Left kidney (tissue), 2 donors: ENCODE data around the gene KRT28. TPM values are rescaled to one million over a fixed set of nuclear protein-coding genes. Genes with fewer than 3 reads are reported as not detected.
A peak's percentile ranks its signal among the peaks of the same experiment; 100 is the strongest.
"Not testable (repeated sequence)": the region's sequence is repeated elsewhere in the genome, so short reads cannot be mapped to it uniquely, and the experiment has no call there.

Experiments used
- DNase-seq: peaks from one replicate; pipeline ENCODE4 v3.0.0-alpha.2; 2013
- polyA plus RNA-seq: library from polyadenylated mRNA; unstranded; fragments of 120-200 nt; gene quantifications from one replicate; pipeline ENCODE4 v1.2.1, GENCODE V29; 2013; ENCODE audit not compliant: insufficient read length

KRT28 gene
- polyA plus RNA-seq, 1 donor, result not detected

DNA sequence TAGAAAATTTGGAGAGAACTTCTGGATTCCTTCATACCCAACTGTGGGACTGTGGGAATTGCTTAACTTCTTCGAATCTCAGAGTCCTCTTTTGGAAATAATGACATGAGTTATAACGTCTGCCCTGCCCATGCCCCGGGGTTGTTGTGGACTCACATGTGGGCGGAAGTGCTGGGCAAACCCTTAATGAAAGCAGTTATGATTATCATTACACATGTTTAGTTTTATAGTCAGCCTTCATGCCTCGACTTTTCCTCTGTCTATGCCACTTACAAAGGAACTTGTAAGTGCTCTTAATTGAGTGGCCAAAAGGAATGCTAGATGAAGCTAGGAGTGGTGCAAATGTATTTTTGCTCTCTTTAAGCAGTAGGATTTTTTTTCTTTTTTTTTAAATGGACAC lies 21.3 kb downstream of the KRT28 start:
- DNase-seq, result no peak

DNA sequence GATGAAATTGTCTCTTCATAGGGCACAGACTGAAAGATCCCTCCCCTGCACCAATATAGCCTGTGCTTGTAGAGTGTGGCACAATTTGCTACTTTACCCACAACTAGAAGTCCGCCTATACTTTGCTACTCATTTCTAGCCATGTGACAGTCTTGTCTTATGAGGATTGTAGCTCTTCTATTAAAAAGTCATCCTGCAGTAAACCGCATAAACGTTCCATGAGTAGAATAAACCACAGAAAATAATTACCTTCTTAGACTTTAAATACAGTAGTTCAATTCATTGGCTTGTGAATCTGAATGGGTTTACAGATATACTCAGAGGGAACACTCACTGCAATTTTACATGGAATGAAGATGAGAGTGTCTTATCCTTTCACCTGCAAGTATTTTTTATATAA lies 21.8 kb downstream of the KRT28 start:
- no peak for DNase-seq

DNA sequence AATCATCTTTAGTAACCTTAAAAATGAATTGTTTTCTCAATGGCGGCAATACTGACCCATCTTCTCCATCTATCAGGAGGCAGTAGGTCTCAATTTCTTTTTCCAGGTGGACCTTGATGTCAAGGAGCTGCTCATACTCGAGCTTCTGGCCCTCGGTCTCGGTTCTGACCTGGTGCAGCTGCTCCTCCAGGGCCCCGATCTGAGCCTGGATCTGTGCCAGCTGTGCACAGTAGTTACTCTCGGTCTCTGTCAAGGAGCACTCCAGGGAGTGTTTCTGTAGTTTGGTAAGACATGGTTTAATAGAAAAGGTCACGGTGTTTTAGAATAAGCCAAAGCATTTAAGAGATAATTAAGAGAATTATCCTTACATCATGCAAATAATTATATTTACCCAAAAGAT lies 22.3 kb downstream of the KRT28 start:
- no peak for DNase-seq

DNA sequence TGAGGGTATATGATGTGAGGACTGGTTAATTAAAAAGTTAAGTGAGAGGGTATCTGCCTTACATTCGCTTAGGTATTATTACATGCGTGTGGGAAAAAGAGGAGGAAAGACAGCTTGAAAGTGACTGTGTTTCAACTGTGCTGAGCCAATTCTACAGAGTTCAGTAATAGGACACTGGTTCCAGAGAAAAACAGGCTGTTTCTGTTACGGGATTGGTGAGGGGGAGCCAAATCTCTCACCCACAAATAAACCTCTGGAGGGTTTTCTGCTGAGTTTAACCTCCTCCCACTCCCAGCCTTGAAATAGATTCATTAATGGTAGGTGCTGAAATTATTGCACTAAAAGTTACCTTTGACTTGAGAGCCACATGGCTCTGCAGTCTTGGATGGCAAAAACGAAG lies 23.8 kb downstream of the KRT28 start:
- DNase-seq, result peak; percentile 20

DNA sequence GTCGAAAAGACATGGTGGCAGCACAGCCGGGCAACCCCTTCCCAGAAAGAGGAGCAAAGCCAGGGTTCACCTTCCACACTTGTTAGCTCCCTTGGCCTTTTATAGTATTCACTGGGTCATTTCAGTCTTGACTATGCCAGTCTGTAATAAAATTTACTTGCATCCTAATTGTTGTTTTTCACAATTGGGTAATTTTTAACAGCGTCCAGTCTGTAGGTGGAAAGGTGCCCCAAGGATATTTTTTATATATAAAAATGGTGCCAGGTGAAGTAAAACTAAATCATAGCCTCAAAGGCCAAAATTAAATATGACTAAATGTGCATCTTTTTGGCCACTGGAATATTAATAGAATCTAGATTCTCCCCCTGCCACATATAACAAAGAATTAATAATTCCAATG lies 27.7 kb downstream of the KRT28 start, which contains the start of gene KRT26:
Gene KRT26 (minus strand): TSS at position 101 of the 400 bp plus-strand sequence. CDS start 88 bp downstream, at position 13.
- no peak for DNase-seq

DNA sequence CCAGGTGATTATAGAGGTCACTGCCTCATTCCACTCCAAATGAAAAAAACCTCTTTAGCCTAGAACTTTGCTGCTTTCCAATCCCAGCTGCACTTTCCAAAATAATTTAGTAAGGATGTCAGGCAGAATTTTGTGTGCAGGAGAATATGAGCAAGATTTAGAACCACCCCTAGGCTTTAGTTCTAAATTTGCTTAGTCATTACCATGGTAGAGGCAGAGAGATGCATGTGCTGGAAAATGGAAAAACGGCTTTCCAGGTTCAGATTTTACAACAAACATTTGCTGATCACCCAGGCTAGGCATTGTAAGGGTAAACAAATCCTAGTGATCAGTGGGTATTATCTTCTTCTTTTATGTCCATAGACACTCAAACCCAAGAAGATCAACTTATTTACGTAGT lies 34.1 kb downstream of the KRT28 start:
- DNase-seq, result no peak

DNA sequence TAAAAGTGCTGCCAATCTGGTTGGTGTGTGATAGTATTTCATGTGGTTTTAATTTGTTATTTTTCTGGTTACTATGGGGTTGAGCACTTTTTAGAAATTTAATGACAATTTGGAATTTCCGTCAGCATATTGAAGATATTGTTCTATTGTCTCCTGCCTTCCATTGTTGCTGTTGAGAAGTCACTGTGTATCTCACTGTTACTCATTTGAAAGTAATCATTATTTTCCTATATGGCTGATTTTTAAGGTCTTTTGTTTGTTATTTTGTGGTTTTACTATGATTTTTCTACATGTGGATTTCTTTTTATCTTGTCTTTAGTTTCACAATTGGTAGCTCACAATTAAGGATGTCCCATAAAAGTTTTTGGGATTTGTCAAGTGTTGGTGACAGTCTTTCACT lies 36.0 kb downstream of the KRT28 start:
- DNase-seq, result no peak

DNA sequence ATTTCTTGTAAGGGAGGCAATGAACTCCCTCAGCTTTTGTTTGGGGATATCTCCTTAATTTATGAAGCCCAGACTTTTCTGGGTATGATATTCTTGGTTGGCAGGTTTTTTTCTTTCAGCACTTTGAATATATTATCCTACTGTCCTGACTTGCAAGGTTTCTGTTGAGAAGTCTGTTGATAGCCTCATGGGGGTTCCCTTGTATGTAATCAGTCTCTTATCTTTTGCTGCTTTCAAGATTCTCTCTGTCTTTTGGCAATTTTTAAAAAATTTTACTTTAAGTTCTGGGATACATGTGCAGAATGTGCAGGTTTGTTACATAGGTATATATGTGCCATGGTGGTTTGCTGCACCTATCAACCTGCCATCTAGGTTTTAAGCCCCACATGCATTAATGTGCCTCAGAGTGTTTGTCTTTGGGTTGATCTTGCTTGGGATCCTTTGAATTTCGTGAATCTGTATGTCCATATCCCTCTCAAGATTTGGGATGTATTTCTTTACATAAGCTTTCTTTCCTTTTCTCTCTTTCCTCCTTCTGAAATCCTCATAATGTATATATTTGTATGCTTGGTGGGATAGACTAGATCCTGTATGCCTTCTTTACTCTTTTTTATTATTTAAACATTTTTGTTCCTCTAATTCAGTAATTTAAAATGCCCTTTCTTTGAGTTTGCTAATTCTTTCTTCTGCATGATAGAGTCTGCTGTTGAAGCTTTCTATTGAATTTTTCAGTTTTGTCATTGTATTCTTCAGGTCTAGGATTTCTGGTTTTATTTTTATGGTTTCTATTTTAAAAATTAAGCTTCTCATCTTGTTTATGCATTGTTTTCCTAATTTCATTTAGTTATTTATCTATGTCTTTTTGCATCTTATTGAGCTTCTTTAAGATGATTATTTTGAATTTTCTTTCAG lies 39.4 kb downstream of the KRT28 start:
- no peak for DNase-seq

DNA sequence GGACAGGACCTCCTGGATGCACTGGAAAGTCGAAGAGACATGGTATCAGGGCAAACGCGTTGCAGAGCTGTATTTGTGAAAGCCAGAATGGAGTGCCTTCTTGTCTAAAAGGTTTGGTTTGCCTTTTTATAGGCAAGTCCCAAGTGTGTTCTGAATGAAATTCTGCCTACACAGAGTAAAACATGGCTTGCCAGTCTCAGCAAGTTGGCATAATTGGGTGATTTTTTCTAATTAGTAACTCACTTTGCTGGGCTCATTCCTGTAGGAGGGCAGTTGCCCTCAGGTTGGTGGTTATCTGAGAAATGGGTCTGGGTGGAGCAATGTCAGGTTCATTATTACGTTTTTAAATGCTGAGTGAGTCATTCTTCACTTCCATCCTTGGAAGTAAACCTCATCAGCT lies 44.5 kb downstream of the KRT28 start, which contains the start of gene KRT25:
Gene KRT25 (minus strand): TSS at position 101 of the 400 bp plus-strand sequence. CDS start 60 bp downstream, at position 41.
- no peak for DNase-seq

DNA sequence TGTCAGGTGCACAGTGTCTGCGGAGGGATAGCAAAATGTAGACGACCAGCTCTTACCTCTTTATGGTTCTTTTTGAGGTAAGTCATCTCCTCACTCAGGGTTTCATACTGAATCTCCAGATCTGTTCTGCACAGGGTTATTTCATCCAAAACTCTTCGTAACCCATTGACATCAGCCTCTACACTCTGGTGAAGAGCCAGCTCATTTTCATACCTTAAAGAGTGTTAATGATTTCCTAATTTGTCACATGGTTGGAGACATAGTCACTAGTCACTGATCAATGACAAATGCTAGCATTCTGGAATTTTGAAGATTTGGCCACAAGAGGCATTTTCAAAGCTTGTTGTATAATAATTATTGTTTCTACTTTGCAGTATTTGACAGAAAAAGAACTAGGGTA lies 46.0 kb downstream of the KRT28 start:
- no peak for DNase-seq

DNA sequence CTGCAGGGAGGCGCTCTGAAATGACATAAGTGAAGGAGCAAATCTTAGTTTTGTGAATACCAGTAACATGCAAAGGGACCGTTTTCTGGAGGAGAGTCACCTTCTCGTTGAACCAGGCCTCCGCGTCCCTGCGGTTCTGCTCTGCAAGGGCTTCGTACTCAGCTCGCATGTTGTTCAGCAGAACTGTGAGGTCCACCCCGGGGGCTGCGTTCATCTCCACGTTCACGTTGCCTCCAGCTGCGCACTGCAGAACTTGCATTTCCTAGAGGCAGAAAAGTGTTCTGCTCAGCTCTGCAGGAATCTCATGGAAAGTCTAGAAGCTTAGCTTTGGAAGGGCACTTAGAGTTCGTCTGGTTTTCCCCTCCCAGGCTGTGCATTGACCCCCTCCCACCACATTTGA lies 48.7 kb downstream of the KRT28 start:
- no peak for DNase-seq

DNA sequence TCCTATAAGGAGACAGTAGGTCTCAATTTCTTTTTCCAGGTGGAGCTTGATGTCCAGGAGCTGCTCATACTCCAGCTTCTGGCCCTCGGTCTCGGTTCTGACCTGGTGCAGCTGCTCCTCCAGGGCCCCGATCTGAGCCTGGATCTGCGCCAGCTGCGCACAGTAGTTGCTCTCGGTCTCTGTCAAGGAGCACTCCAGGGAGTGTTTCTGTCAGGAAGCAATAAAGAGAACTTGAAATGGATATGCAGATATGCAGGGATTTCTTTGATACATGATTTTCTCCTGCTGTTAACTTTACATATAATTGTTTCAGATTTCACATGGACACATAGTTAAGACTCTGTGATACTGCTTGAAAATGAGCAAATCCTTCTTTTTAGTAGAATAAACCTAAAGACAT lies 49.4 kb downstream of the KRT28 start:
- no peak for DNase-seq

DNA sequence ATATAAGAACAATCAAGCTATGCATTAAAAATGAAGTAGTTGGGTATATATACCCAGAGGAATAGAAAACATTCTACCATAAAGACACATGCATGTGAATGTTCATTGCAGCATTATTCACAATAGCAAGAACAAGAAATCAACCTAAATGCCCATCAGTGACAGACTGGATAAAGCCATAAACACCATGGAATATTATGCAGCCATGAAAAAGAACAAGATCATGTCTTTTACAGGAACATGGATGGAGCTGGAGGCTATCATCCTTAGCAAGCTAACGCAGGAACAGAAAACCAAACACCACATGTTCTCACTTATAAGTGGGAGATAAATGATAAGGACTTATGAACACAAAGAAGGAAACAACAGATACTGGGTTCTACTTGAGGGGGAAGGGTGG lies 51.1 kb downstream of the KRT28 start:
- not testable (repeated sequence) for DNase-seq

Other genes starting within 250 kb of the KRT28 start
- 0.20 TPM for gene CCR7, start 234.5 kb downstream of the KRT28 start, polyA plus RNA-seq
- 254 TPM for gene SMARCE1, start 152.1 kb downstream of the KRT28 start, polyA plus RNA-seq
- gene KRT222, start 134.8 kb downstream of the KRT28 start, polyA plus RNA-seq, result 0.12 TPM
- not detected for gene KRT24, start 96.2 kb downstream of the KRT28 start, polyA plus RNA-seq
- not detected for gene KRT25, start 44.6 kb downstream of the KRT28 start, polyA plus RNA-seq
- gene KRT26, start 27.8 kb downstream of the KRT28 start, polyA plus RNA-seq, result not detected
- gene KRT27, start 17.4 kb downstream of the KRT28 start, polyA plus RNA-seq, result not detected
- 45.2 TPM for gene KRT10, start 22.7 kb upstream of the KRT28 start, polyA plus RNA-seq
- 0.37 TPM for gene KRT12, start 67.3 kb upstream of the KRT28 start, polyA plus RNA-seq
- 0.33 TPM for gene KRT20, start 85.3 kb upstream of the KRT28 start, polyA plus RNA-seq
- 1.1 TPM for gene KRT23, start 137.7 kb upstream of the KRT28 start, polyA plus RNA-seq
- not detected for gene KRT39, start 167.0 kb upstream of the KRT28 start, polyA plus RNA-seq
- gene KRT40, start 184.4 kb upstream of the KRT28 start, polyA plus RNA-seq, result not detected
- gene KRTAP3-3, start 194.2 kb upstream of the KRT28 start, polyA plus RNA-seq, result not detected
- gene KRTAP3-2, start 199.9 kb upstream of the KRT28 start, polyA plus RNA-seq, result not detected
- gene KRTAP3-1, start 209.2 kb upstream of the KRT28 start, polyA plus RNA-seq, result not detected
- gene KRTAP1-5, start 227.2 kb upstream of the KRT28 start, polyA plus RNA-seq, result not detected
- not detected for gene KRTAP1-4, start 230.2 kb upstream of the KRT28 start, polyA plus RNA-seq
- not detected for gene KRTAP1-3, start 234.9 kb upstream of the KRT28 start, polyA plus RNA-seq
- not detected for gene KRTAP1-1, start 241.5 kb upstream of the KRT28 start, polyA plus RNA-seq
- gene KRTAP2-1, start 247.4 kb upstream of the KRT28 start, polyA plus RNA-seq, result not detected